MCF 10A (cell line): ENCODE results near the gene KMT2B. TPM values are rescaled to one million over a fixed set of nuclear protein-coding genes. Genes with fewer than 3 reads are reported as not detected.
"Not testable (repeated sequence)": the region's sequence is repeated elsewhere in the genome, so short reads cannot be mapped to it uniquely, and the experiment has no call there.

Experiments
- BruUV-seq: library from RNA; stranded (reverse); fragments of 400-500 nt; replicated peaks from 2 replicates; lab custom pipeline; 2021; lab: Mats Ljungman, UMichigan
- CTCF ChIA-PET: fragments of 300-600 bp; sonication (Branson Sonifier 250); formaldehyde crosslinking; extraction: SDS; loops from one replicate; lab custom pipeline; 2021; ENCODE audit warnings: antibody characterized with exemption, inconsistent platforms; lab: Yijun Ruan, JAX
- POLR2A ChIA-PET: fragments of 300-600, 350-650 bp; sonication (Branson Sonifier 250); formaldehyde crosslinking; extraction: SDS; loops from one replicate; lab custom pipeline; 2020; ENCODE audit warnings: antibody characterized with exemption, inconsistent platforms; lab: Yijun Ruan, JAX
- DNase-seq: peaks from one replicate; pipeline ENCODE4 v3.0.0-alpha.2; 2018; ENCODE audit not compliant: unreplicated experiment
- H3K27ac Mint-ChIP-seq: one replicate; pipeline ENCODE4 v1.8.0; 2022; ENCODE audit warnings: mild to moderate bottlenecking, low read depth, mixed read lengths; ENCODE audit not compliant: unreplicated experiment
- H3K27me3 Mint-ChIP-seq: one replicate; pipeline ENCODE4 v1.8.0; 2022; ENCODE audit warnings: mixed read lengths; ENCODE audit not compliant: insufficient read depth, unreplicated experiment
- H3K36me3 Mint-ChIP-seq: one replicate; pipeline ENCODE4 v1.8.0; 2022; ENCODE audit warnings: mild to moderate bottlenecking, moderate library complexity, mixed read lengths; ENCODE audit not compliant: insufficient read depth, unreplicated experiment
- H3K4me1 Mint-ChIP-seq: one replicate; pipeline ENCODE4 v1.8.0; 2022; ENCODE audit warnings: mixed read lengths; ENCODE audit not compliant: insufficient read depth, unreplicated experiment
- H3K4me3 Mint-ChIP-seq: one replicate; pipeline ENCODE4 v1.8.0; 2022; ENCODE audit warnings: mild to moderate bottlenecking, moderate library complexity, mixed read lengths; ENCODE audit not compliant: unreplicated experiment
- H3K9me3 Mint-ChIP-seq: one replicate; pipeline ENCODE4 v1.8.0; 2022; ENCODE audit warnings: mixed read lengths; ENCODE audit not compliant: unreplicated experiment
- intact Hi-C: fragments of 100-400 bp; cut with micrococcal nuclease; formaldehyde crosslinking; loops from 2 replicates; pipeline ENCODE4 v1.14.1; 2022
- total RNA-seq: library from RNA; stranded (reverse); gene quantifications from 2 replicates; pipeline ENCODE4 v1.2.3, GENCODE V29; 2022
- TF ChIP-seq, protein P1 (sequence below): fragments of 200-600 bp; IDR thresholded peaks from one replicate; pipeline ENCODE4 v1.8.0; 2022; ENCODE audit warnings: antibody characterized with exemption, mild to moderate bottlenecking; ENCODE audit not compliant: unreplicated experiment

Gene KMT2B
- total RNA-seq, 1 experiment from 2014 or later: 36.0 TPM

DNA sequence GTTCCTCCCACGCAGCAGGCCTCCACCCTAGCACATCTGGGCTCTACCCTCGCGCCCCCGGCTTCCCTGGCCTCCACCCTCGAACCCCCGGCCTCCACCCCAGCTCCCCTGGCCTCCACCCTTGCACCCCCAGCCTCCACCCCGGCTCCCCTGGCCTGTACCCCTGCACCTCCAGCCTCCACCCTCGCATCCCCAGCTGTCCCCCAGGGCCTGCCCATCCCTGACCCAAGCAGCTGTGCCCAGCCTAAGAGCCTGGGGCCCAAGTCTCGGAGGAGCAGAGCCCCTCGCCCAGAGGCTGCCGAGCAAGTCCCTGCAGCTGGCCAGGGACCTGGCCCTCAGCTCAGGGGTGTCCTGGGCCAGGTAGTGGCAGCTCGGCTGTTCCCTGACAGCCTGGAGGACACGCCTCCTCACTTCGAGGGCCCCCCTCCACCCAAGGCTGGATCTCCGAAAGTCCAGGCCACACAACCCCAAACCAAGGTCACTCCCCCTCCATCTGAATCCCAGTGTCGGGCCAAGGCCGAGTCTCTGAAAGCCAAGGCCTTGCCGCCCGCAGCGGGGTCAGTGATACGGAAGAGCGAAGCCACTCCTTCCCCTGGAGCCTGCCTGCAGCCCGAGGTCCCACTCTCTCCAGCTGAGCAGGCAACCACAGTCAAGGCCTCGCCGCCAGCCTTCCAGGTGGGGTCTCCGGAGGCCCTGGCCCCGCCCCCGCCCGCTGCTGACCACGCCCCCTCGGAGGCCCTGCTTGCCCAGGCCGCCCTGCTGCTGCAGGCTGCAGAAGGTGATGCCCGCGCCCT is 49.7 kb downstream of the KMT2B start:
- no TSS peak for BruUV-seq
- no peak for DNase-seq
- no peaks in the 10 kb centered on the region for H3K4me1 Mint-ChIP-seq
- no peaks in the 10 kb centered on the region for H3K27me3 Mint-ChIP-seq
- no peaks in the 10 kb centered on the region for H3K9me3 Mint-ChIP-seq
- peaks cover 27% of the 10 kb centered on the region for H3K36me3 Mint-ChIP-seq
- POLR2A ChIA-PET: interaction anchor here (1.2 kb wide), 1 partner anchor 19 kb away, joined by 4 read pairs; the partner anchor contains the start of gene LIN37
- CTCF ChIA-PET: interaction anchor here (0.8 kb wide), 1 partner anchor 119 kb away, joined by 3 read pairs; the partner anchor contains the start of gene COX6B1
- TF ChIP-seq, protein P1, sequence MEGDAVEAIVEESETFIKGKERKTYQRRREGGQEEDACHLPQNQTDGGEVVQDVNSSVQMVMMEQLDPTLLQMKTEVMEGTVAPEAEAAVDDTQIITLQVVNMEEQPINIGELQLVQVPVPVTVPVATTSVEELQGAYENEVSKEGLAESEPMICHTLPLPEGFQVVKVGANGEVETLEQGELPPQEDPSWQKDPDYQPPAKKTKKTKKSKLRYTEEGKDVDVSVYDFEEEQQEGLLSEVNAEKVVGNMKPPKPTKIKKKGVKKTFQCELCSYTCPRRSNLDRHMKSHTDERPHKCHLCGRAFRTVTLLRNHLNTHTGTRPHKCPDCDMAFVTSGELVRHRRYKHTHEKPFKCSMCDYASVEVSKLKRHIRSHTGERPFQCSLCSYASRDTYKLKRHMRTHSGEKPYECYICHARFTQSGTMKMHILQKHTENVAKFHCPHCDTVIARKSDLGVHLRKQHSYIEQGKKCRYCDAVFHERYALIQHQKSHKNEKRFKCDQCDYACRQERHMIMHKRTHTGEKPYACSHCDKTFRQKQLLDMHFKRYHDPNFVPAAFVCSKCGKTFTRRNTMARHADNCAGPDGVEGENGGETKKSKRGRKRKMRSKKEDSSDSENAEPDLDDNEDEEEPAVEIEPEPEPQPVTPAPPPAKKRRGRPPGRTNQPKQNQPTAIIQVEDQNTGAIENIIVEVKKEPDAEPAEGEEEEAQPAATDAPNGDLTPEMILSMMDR: no peak
- H3K27ac Mint-ChIP-seq: no peak overlapping the region
- intact Hi-C loops: no loop called here
- H3K4me3 Mint-ChIP-seq: no peak overlapping the region

DNA sequence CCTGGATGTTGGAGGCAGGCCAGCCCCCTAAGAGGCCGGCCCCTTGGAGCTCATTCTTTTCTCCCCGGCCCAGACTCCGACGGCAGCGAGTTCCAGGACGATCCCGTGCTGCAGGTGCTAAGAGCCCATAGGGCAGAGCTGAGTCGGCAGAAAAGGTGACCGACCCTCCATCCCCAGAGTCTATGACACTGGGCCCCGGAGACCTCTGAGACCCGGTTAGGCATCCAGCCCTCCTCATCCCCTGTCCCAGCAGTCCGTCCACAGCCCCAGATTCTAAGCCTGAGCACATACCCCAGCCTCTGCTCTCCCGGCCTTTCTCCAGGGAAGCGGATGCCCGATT is 50.2 kb downstream of the KMT2B start:
- intact Hi-C loops: no loop called here
- CTCF ChIA-PET: interaction anchor here (0.8 kb wide), 1 partner anchor 120 kb away, joined by 3 read pairs; the partner anchor contains the start of gene COX6B1
- Mint-ChIP-seq H3K4me3 (no peak overlapping the region), H3K27me3 (no peaks in the 10 kb centered on the region), H3K36me3 (peaks cover 24% of the 10 kb centered on the region), H3K9me3 (no peaks in the 10 kb centered on the region), H3K27ac (no peak overlapping the region), H3K4me1 (no peaks in the 10 kb centered on the region)
- POLR2A ChIA-PET: no interaction called here
- TF ChIP-seq, protein P1: no peak
- no peak for DNase-seq
- no TSS peak for BruUV-seq

DNA sequence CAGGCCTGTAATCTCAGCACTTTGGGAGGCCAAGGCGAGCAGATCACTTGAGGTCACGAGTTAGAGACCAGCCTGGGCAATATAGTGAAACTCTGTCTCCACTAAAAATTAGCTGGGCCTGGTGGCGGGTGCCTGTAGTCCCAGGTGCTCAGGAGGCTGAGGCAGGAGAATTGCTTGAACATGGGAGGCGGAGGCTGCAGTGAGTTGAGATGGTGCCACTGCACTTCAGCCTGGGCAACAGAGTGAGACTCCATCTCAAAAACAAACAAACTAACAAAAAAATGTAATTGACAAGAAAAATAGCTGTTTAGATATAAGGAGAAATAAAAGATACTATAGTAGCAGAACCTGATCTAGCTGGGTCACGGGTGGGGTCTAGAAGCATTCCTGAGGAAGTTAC is 54.6 kb downstream of the KMT2B start:
- H3K27me3 Mint-ChIP-seq, DNase-seq, H3K9me3 Mint-ChIP-seq, BruUV-seq, H3K4me3 Mint-ChIP-seq, H3K27ac Mint-ChIP-seq, CTCF ChIA-PET: not testable (repeated sequence)
- H3K4me1 Mint-ChIP-seq: peaks cover 17% of the 10 kb centered on the region
- POLR2A ChIA-PET: interaction anchor here (0.8 kb wide), 1 partner anchor 24 kb away, joined by 3 read pairs; the partner anchor contains the start of gene LIN37
- intact Hi-C loops: loop anchor here (10.0 kb wide), 1 partner anchor 162 kb away; the partner anchor contains the start of gene LRFN3
- peaks cover 13% of the 10 kb centered on the region for H3K36me3 Mint-ChIP-seq

DNA sequence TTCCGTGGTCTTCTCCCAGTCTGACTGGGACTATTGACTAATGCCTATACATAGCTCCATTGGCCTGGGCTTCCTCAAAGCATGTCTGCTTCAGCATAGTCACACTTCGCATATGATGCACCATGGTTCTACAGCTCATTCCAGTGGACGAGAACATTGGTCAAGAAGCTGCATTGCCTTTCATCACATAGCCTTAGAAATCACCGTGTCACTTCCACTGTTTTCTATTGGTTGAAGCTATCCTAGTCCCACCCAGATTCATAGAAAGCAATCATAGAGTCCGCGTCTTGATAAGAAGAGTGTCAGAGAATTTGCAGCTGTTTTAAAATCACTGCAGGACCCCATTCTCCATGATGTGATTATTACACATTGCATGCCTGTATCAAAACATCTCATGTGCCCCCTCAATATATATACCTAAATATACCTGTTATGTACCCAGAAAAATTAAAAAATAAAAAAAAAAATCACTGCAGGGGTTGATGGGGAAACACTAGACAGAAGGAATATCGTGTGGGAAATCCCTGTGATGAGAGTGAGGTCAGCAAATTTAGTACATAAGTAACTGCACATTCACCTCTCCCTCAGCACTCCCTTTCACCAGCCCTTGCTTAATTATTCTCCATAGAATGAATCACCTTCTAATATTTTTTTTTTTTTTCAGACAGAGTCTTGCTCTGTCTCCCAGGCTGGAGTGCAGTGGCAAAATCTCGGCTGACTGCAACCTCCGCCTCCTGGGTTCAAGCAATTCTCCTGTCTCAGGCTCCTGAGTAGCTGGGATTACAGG is 55.4 kb downstream of the KMT2B start:
- Mint-ChIP-seq H3K36me3 (peaks cover 6% of the 10 kb centered on the region), H3K4me1 (peaks cover 17% of the 10 kb centered on the region), H3K27me3 (no peaks in the 10 kb centered on the region), H3K9me3 (no peaks in the 10 kb centered on the region), H3K27ac (no peak overlapping the region), H3K4me3 (no peak overlapping the region)
- no TSS peak for BruUV-seq
- POLR2A ChIA-PET: interaction anchor here (0.8 kb wide), 1 partner anchor 25 kb away, joined by 3 read pairs; the partner anchor contains the start of gene LIN37
- TF ChIP-seq, protein P1: no peak
- intact Hi-C loops: loop anchor here (10.0 kb wide), 1 partner anchor 162 kb away; the partner anchor contains the start of gene LRFN3
- DNase-seq: peak; percentile 45
- CTCF ChIA-PET: interaction anchor here (0.6 kb wide), 1 partner anchor 107 kb away, joined by 3 read pairs; no protein-coding TSS in a partner anchor
